ENCODE measurements around the gene TGFBRAP1.

TGFBRAP1 gene

GRCh38 chr2:105309147-105309545 lies 20.4 kb downstream of the TGFBRAP1 start:
- FAIRE-seq = no peak

DNA sequence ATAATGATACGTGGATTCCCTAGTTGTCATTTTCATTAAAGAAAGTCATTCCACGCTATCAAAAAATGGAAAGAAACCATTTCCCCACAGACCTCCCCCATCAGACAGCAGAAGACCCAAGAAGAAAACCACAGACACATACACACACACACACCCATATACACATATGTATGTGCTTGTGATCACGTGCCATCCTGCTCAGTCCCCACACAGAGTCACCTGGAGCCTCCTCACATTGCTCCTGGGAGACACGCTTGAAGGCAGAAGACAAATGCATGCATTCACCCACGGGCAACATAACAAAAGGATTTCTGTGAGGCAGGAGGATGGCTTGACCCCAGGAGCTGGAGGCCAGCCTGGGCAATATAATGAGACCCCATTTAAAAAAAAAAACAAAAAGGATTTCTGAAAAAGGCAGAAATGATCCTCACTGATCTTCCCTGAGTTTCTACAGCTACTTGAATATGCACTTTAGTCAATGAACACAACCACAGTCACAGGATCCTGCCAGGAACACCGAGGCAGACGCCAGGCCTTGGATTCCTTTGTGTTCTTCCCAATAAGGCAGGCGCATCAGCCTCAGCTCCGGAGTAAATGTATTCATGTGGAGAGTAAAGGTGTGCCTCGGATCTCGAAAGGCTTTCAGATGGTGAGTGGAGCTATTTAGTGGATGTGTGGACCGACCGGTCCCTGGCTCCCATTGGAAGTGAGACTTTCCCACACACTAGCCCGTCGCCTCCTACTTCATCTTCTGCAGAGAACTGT lies 21.0 kb downstream of the TGFBRAP1 start:
- no peak for FAIRE-seq

- FAIRE-seq = no peak
Observed at GRCh38 chr2:105307962-105308361, 21.6 kb downstream of the TGFBRAP1 start.

DNA sequence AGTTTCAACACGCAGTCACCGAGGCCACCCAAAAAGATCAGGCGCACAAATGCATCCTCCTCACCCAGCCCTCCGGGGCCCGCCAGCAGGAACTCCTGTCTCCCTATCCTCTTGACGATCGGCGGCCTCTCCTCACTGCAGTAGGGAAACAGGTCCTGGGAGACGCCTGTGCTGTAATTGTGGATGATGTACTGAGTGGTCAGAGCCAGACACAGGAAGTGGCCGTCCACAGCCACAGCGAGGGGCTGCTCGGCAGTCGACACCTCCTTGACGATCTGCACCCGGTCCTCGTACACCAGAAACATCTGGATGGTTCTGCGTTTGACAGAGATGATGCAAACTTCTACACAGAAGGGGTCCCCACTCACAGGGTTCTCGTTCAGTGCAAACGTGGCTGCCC lies 22.0 kb downstream of the TGFBRAP1 start:
- FAIRE-seq = no peak

DNA sequence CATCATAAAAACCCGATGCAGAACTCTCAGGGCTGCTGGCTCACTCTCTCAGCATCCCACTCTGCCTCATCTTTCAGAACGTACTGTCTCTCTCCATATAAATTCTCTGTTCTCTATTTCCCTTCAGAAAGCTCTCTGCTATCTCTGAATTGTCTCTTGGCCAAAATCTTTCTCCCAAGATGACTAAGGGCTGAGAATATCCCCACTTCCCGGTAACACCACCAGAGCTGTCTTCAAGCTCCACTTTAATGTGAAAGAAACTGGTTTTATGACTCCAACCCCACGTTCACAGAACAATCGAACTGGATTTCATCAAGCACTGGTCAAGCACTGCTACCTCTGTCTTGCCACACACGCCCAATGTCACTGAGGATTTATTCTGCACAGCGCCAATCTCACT lies 22.4 kb downstream of the TGFBRAP1 start:
- FAIRE-seq = no peak

DNA sequence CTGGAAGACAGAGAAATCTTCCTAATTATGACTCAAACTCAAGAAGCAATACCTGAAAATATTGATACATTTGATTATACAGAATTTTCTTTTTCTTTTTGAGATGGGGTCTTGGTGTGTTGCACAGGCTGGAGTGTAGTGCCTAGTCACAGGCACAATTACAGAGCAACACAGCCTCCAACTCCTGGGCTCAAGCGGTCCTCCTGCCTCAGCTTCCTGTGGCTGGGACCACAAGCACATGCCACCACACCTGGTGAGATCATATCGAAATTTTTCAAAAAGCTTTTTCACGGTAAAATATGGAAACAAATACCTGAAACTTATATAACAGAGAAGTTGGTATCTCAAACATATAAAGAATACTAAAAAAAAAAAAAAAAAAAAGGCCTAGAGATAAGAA lies 27.9 kb downstream of the TGFBRAP1 start:
- no peak for FAIRE-seq

GRCh38 chr2:105299290-105299689 lies 30.2 kb downstream of the TGFBRAP1 start:
- no peak for FAIRE-seq

DNA sequence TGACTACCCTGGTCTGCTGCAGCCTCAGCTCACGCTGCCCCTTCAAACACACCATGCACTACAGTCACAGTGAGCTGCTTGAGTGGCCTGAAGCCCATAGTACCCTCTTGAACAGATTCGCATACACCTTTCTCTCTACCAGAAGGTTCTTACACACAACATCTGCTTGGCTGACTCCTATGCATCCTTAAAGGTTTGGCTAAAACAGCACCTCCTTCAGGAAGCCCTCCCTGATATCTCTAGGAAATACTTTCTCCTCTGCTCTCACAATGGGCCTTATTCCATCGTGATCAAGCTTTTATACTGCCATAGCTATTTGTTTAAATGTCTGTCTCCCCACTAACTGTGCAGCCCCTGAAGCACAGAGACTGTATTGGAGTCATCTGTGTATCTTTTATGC lies 31.5 kb downstream of the TGFBRAP1 start:
- no peak for FAIRE-seq

GRCh38 chr2:105297216-105297615 lies 32.3 kb downstream of the TGFBRAP1 start:
- FAIRE-seq = no peak

DNA sequence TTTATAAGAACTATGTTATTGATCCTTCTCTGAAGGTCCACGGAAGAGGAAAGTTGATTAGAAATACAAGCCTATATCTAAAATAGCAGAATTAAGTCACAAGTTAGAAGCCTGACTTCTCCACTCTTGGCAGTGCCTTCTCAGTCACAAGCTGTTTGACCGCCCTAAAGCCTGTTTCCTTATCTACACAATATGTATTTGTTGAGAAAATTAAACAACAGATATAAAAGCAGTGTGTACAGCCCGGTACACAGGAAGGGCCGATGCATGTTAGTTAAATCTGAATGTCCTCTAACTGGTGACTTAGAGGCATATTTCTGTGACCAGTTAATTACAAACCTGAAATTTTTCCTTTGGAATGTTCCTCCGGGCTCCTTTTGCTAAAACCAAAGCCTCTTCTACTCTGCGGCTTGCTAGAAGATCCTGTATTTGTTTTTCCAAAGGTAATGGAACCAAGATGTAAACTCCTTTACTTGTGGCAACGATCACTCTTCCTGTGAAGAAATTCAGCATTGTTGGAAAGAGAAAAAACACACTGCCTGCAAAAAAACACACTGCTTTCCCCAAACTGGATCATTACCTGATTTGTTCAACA lies 33.4 kb downstream of the TGFBRAP1 start:
- no peak for FAIRE-seq

- peak; percentile 60 for FAIRE-seq
Observed at GRCh38 chr2:105294844-105295481, 34.6 kb downstream of the TGFBRAP1 start.

DNA sequence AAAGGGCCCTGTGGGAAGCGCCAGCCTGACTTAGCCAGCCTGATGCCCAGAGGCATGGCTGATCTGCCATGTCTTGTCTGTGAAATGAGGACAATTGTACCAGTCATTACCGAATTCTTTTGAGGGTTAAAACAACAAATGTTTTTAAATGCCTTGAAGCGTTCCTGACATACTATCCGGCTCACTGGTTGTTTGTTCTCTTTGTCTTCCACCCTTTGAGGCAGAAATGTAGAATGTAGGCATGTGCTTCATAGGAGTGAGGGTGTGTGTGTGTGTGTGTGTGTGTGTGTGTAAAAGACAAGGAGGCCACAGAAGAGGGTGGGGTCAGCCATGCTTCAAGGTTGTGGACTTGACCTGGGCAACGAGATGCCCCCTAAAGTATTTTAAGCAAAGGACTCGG lies 35.5 kb downstream of the TGFBRAP1 start:
- FAIRE-seq = no peak

GRCh38 chr2:105291981-105292380 lies 37.6 kb downstream of the TGFBRAP1 start:
- no peak for FAIRE-seq

- no peak for FAIRE-seq
Observed at GRCh38 chr2:105290981-105291660, 38.4 kb downstream of the TGFBRAP1 start.

- FAIRE-seq = no peak
Observed at GRCh38 chr2:105288133-105288532, 41.4 kb downstream of the TGFBRAP1 start.

GRCh38 chr2:105287692-105288091 lies 41.8 kb downstream of the TGFBRAP1 start:
- FAIRE-seq = peak; percentile 80

GRCh38 chr2:105283532-105283931 lies 46.0 kb downstream of the TGFBRAP1 start:
- FAIRE-seq = no peak

GRCh38 chr2:105280281-105280680 lies 49.3 kb downstream of the TGFBRAP1 start:
- FAIRE-seq = no peak

DNA sequence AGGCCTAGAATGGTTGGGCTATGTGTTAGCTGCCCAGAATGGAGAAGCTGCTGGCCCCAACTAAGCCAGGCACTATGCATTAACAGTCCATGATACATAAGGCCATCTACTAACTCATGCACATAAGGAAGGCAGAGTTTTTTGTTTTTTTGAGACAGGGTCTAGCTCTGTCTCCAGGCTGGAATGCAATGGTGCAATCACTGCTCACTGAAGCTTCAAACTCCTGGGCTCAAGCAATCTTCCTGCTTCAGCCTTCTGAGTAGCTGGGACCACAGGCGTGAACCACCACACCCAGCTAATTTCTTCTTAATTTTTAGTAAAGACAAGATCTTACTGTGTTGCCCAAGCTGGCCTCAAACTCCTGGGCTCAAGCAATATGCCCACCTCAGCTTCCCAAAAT lies 50.4 kb downstream of the TGFBRAP1 start:
- no peak for FAIRE-seq

- no peak for FAIRE-seq
Observed at GRCh38 chr2:105278654-105279053, 50.9 kb downstream of the TGFBRAP1 start.

GRCh38 chr2:105274046-105274445 lies 55.5 kb downstream of the TGFBRAP1 start:
- FAIRE-seq = no peak

GRCh38 chr2:105272176-105272575 lies 57.4 kb downstream of the TGFBRAP1 start:
- no peak for FAIRE-seq

DNA sequence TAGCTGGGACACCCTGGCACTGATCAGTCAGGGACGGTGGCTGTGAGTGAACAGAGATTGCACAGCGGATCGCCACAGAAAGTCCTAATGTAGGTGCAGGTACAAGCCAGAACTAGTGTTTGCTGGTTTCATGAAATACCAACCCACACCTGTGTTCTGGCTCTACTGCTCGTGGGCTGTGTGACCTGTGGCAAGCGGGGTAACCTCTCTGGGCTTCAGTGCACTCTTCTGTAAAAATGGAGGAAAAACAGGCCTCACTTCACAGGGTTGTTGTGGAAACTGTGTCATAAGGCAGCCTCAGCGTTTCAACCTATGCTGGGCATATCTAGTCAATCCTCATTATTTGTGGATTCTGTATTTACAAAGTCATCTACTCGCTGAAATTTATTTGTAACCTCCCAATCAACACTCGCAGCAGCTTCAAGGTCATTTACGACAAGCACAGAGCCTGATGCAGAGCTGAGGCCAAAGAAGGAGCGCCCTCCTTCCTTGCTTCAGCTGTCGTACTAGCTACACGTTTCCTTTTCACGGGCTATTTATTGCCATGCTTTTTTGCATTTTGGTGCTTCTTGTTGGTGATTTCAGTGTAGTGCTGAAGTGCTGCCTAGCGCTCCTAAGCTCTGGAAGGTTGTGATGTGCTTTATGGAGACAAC lies 58.0 kb downstream of the TGFBRAP1 start:
- FAIRE-seq = no peak

Measured in G401.6 (cell line).